NOMO-1 treated with DMSO at 0.1 percent for 48 hours (cell line): ENCODE data around the gene MNAT1.
"Not testable (repeated sequence)": the region's sequence is repeated elsewhere in the genome, so short reads cannot be mapped to it uniquely, and the experiment has no call there.

Experiments used
- DNase-seq: peaks from one replicate; lab custom pipeline; 2025; ENCODE audit not compliant: unreplicated experiment; lab: John Stamatoyannopoulos, UW

MNAT1 gene

GRCh38 chr14:60803871-60804270 is 69.3 kb downstream of the MNAT1 start:
- no peak for DNase-seq

GRCh38 chr14:60805841-60806430 is 71.4 kb downstream of the MNAT1 start:
- DNase-seq = no peak

- no peak for DNase-seq
Measured at GRCh38 chr14:60807247-60807646, 72.7 kb downstream of the MNAT1 start.

- DNase-seq = no peak
Measured at GRCh38 chr14:60807971-60808370, 73.4 kb downstream of the MNAT1 start.

- no peak for DNase-seq
Measured at GRCh38 chr14:60812987-60813386, 78.4 kb downstream of the MNAT1 start.

GRCh38 chr14:60815371-60815770 is 80.8 kb downstream of the MNAT1 start:
- peak; percentile 59 for DNase-seq

GRCh38 chr14:60817113-60817512 is 82.6 kb downstream of the MNAT1 start:
- DNase-seq = no peak

- DNase-seq = no peak
Measured at GRCh38 chr14:60819575-60819974, 85.0 kb downstream of the MNAT1 start.

- DNase-seq = no peak
Measured at GRCh38 chr14:60838601-60839000, 104.0 kb downstream of the MNAT1 start.

- DNase-seq = no peak
Measured at GRCh38 chr14:60839057-60839456, 104.5 kb downstream of the MNAT1 start.

GRCh38 chr14:60839657-60840056 is 105.1 kb downstream of the MNAT1 start:
- DNase-seq = no peak

- DNase-seq = no peak
Measured at GRCh38 chr14:60840313-60840712, 105.8 kb downstream of the MNAT1 start.

- peak; percentile 88 for DNase-seq
Measured at GRCh38 chr14:60845523-60845922, 111.0 kb downstream of the MNAT1 start.

- DNase-seq = no peak
Measured at GRCh38 chr14:60848066-60848465, 113.5 kb downstream of the MNAT1 start.

GRCh38 chr14:60851692-60852091 is 117.1 kb downstream of the MNAT1 start:
- not testable (repeated sequence) for DNase-seq

- DNase-seq = no peak
Measured at GRCh38 chr14:60856111-60856510, 121.5 kb downstream of the MNAT1 start.

- DNase-seq = no peak
Measured at GRCh38 chr14:60859525-60859924, 125.0 kb downstream of the MNAT1 start.

- DNase-seq = no peak
Measured at GRCh38 chr14:60861545-60862140, 127.1 kb downstream of the MNAT1 start.

GRCh38 chr14:60862283-60862682 is 127.7 kb downstream of the MNAT1 start:
- peak; percentile 62 for DNase-seq

- DNase-seq = no peak
Measured at GRCh38 chr14:60863249-60863648, 128.7 kb downstream of the MNAT1 start.

GRCh38 chr14:60865378-60866127 is 131.0 kb downstream of the MNAT1 start:
- no peak for DNase-seq

GRCh38 chr14:60867503-60868172 is 133.1 kb downstream of the MNAT1 start:
- no peak for DNase-seq
